Measurements from ENCODE around the gene ABCD3.

ABCD3 gene

GRCh38 chr1:94416901-94417727 is 1.1 kb upstream of the ABCD3 start:
- CTCF ChIA-PET, result interaction anchor here (1.1 to 1.9 kb wide), 2 partner anchors 49 to 81 kb away, joined by 3 to 7 read pairs; no protein-coding TSS in a partner anchor

GRCh38 chr1:94417728-94417977 is 536 bp upstream of the ABCD3 start:
- POLR2A ChIA-PET, result interaction anchor here (0.6 to 1.8 kb wide), 4 partner anchors 11 to 655 kb away, joined by 3 to 6 read pairs (median 6); partner anchors contain the start of gene ALG14
- TF ChIP-seq, protein P1, sequence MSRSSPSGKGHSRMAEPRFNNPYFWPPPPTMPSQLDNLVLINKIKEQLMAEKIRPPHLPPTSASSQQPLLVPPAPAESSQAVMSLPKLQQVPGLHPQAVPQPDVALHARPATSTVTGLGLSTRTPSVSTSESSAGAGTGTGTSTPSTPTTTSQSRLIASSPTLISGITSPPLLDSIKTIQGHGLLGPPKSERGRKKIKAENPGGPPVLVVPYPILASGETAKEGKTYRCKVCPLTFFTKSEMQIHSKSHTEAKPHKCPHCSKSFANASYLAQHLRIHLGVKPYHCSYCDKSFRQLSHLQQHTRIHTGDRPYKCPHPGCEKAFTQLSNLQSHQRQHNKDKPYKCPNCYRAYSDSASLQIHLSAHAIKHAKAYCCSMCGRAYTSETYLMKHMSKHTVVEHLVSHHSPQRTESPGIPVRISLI (tag by site-specific recombination; IDR thresholded peaks at IDR 0.05), result no peak
- TF ChIP-seq ZNF391 (tag by site-specific recombination; IDR thresholded peaks at IDR 0.05; ENCODE audit: borderline replicate concordance, low read depth), result peak; percentile 21; the same call in 1 of the 2 replicates
- TF ChIP-seq ZBTB26 (tag by site-specific recombination; optimal IDR thresholded peaks at IDR 0.05), result no peak
- TF ChIP-seq ZNF324 (tag by site-specific recombination; IDR thresholded peaks at IDR 0.05), result 0 out of 2 replicates have a peak, but pooled peaks have one; percentile 60
- peak; percentile 93; the same call in 1 of the 2 replicates for TF ChIP-seq ZBTB17 (tag by site-specific recombination; IDR thresholded peaks at IDR 0.05)
- no peak for TF ChIP-seq ZNF664 (tag by site-specific recombination; IDR thresholded peaks at IDR 0.05)
- TF ChIP-seq ZNF2 (tag by site-specific recombination; IDR thresholded peaks at IDR 0.05), result peak; percentile 70; the same call in 1 of the 2 replicates
- TF ChIP-seq, protein P2, sequence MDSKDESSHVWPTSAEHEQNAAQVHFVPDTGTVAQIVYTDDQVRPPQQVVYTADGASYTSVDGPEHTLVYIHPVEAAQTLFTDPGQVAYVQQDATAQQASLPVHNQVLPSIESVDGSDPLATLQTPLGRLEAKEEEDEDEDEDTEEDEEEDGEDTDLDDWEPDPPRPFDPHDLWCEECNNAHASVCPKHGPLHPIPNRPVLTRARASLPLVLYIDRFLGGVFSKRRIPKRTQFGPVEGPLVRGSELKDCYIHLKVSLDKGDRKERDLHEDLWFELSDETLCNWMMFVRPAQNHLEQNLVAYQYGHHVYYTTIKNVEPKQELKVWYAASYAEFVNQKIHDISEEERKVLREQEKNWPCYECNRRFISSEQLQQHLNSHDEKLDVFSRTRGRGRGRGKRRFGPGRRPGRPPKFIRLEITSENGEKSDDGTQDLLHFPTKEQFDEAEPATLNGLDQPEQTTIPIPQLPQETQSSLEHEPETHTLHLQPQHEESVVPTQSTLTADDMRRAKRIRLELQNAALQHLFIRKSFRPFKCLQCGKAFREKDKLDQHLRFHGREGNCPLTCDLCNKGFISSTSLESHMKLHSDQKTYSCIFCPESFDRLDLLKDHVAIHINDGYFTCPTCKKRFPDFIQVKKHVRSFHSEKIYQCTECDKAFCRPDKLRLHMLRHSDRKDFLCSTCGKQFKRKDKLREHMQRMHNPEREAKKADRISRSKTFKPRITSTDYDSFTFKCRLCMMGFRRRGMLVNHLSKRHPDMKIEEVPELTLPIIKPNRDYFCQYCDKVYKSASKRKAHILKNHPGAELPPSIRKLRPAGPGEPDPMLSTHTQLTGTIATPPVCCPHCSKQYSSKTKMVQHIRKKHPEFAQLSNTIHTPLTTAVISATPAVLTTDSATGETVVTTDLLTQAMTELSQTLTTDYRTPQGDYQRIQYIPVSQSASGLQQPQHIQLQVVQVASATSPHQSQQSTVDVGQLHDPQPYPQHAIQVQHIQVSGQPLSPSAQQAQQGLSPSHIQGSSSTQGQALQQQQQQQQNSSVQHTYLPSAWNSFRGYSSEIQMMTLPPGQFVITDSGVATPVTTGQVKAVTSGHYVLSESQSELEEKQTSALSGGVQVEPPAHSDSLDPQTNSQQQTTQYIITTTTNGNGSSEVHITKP (tag by site-specific recombination; IDR thresholded peaks at IDR 0.05), result peak; percentile 89
- peak; percentile 40; the same call in 1 of the 2 replicates for TF ChIP-seq ZBTB21 (tag by site-specific recombination; IDR thresholded peaks at IDR 0.05)
- no peak for TF ChIP-seq RBAK (tag by site-specific recombination; IDR thresholded peaks at IDR 0.05)
- TF ChIP-seq ZNF501 (tag by site-specific recombination; IDR thresholded peaks at IDR 0.05), result peak; percentile 76
- TF ChIP-seq ZNF610 (tag by site-specific recombination; IDR thresholded peaks at IDR 0.05; ENCODE audit: borderline replicate concordance), result peak; percentile 28; the same call in 1 of the 2 replicates
- no peak for TF ChIP-seq ZNF529 (tag by site-specific recombination; IDR thresholded peaks at IDR 0.05; ENCODE audit: insufficient replicate concordance)
- no peak for TF ChIP-seq ZNF785 (tag by site-specific recombination; IDR thresholded peaks at IDR 0.05)
- peaks cover 20% of the 10 kb centered on the region for H3K4me1 ChIP-seq (ENCODE audit: control insufficient read depth, insufficient read depth, low read length)

More at GRCh38 chr1:94416901-94417727, 1.1 kb upstream of the ABCD3 start:
- H3K9me3 ChIP-seq (ENCODE audit: control insufficient read depth, insufficient read depth, low read depth, low read length), result no peaks in the 10 kb centered on the region
- H3K4me3 ChIP-seq (ENCODE audit: low read depth, low read length), result peak overlapping the region; percentile 64
- POLR2A ChIA-PET, result interaction anchor here (0.6 to 1.8 kb wide), 5 partner anchors 9 to 656 kb away, joined by 3 to 6 read pairs (median 5); partner anchors contain the start of gene ALG14
- H3K36me3 ChIP-seq (ENCODE audit: control insufficient read depth in 2 of 2, insufficient read depth in 1 of 2, low read length in 2 of 2), result no peaks in the 10 kb centered on the region
- peak overlapping the region; percentile 73 for H3K27ac ChIP-seq (ENCODE audit: extremely low read depth, low read depth, low read length)
- H3K4me1 ChIP-seq (ENCODE audit: control insufficient read depth, insufficient read depth, low read length), result peaks cover 16% of the 10 kb centered on the region
- TF ChIP-seq GLI4 (tag by site-specific recombination; IDR thresholded peaks at IDR 0.05) (no peak), ZNF335 (tag by site-specific recombination; conservative IDR thresholded peaks at IDR 0.05) (peak; percentile 41)

More at GRCh38 chr1:94417728-94417977, 536 bp upstream of the ABCD3 start:
- Histone ChIP-seq H3K9me3 (ENCODE audit: control insufficient read depth, insufficient read depth, low read depth, low read length) (no peaks in the 10 kb centered on the region), H3K36me3 (ENCODE audit: control insufficient read depth in 2 of 2, insufficient read depth in 1 of 2, low read length in 2 of 2) (no peaks in the 10 kb centered on the region), H3K4me3 (ENCODE audit: low read depth, low read length) (peak overlapping the region; percentile 64), H3K27ac (ENCODE audit: extremely low read depth, low read depth, low read length) (peak overlapping the region; percentile 73)
- CTCF ChIA-PET, result interaction anchor here (1.1 to 1.9 kb wide), 2 partner anchors 49 to 82 kb away, joined by 3 to 7 read pairs; no protein-coding TSS in a partner anchor
